ENCODE data around the gene CHD3.

The CHD3 gene

DNA sequence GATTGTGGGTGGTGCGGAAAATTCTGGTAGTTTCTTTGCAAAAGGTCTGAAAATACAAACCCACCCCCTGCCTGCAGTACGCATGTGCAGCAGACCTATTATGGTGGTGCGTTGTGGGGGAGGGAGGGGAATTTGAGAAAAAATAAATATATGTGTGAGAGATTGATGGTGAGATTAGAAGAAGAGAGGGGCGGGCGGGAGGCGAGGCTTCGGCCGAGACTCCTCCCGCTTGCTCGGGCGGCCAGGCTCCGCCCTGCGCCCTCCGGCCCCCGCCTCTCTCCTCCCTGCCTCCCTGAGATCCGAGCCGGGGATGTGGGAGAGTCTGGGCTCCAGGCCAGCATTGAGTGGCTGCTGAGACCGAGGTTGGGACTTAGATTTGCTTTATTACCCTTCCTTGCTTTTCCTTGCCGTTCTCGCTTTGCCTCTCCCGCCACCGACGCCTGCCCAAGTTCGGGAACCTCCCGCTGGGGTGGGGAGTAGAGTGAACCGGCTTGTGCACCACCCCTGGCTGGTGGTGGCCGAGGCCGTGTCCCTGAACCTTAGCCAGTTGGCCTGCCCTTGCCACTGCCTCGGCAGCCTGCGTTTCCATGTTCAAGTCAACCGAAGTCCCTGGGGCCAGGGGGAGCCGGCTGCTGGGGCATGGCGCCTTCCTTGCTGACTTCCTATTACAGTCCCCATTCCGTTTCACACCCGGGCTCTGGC, 956 bp upstream of the CHD3 start:
- TF ChIP-seq POLR2A (IDR thresholded peaks at IDR 0.05; ENCODE audit: low read depth, low read length) = peak; percentile 35; the same call in 1 of the 2 replicates
- no peak for TF ChIP-seq TAF1 (IDR thresholded peaks at IDR 0.05; ENCODE audit: borderline replicate concordance, low read depth, low read length)
- TF ChIP-seq POLR2AphosphoS5 (IDR thresholded peaks at IDR 0.05; ENCODE audit: low read depth, low read length) = 0 out of 2 replicates have a peak, but pooled peaks have one; percentile 25
- peak; percentile 73 for DNase-seq (ENCODE audit: insufficient read length)
- peak; percentile 95 for FAIRE-seq

DNA sequence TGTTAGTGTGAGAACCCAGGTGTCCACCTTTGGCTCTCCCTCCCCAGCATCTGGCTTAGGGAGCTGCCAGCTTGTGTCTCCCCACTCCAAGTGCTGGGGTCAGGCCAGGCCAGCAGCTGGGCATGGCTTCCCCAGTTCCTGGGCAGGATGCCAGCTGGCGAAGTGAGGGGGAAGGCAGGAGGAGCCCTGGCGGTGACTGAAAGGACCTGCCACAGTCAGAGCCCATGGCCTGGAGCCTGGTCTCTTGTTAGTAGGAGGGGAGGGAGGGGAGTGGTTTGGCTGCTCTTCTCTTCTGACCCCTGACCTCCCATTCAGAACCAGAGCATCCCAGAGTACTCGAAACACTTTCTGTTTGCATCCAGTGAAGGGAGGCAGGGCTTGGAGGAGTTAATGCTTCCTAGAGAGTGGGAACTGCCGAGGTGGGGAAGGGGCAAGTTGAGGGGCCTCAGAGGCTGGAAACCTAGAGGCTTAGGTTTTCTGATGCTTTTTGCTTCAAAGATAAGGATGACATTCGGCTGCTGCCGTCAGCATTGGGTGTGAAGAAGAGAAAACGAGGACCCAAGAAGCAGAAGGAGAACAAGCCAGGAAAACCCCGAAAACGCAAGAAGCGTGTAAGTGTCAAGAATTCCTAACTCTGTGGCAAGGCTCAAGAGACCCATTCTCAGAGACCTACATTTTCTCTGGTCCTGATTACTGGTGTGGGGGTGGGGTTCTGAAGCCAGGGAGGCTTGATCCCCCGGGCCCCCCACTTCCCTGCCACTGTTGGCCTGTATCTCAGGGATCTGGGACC, 772 bp downstream of the CHD3 start:
- DNase-seq (ENCODE audit: insufficient read length) = no peak
- FAIRE-seq = no peak
- TF ChIP-seq POLR2AphosphoS5 (IDR thresholded peaks at IDR 0.05; ENCODE audit: low read depth, low read length) (no peak), POLR2A (IDR thresholded peaks at IDR 0.05; ENCODE audit: low read depth, low read length) (no peak), TAF1 (IDR thresholded peaks at IDR 0.05; ENCODE audit: borderline replicate concordance, low read depth, low read length) (no peak)

DNA sequence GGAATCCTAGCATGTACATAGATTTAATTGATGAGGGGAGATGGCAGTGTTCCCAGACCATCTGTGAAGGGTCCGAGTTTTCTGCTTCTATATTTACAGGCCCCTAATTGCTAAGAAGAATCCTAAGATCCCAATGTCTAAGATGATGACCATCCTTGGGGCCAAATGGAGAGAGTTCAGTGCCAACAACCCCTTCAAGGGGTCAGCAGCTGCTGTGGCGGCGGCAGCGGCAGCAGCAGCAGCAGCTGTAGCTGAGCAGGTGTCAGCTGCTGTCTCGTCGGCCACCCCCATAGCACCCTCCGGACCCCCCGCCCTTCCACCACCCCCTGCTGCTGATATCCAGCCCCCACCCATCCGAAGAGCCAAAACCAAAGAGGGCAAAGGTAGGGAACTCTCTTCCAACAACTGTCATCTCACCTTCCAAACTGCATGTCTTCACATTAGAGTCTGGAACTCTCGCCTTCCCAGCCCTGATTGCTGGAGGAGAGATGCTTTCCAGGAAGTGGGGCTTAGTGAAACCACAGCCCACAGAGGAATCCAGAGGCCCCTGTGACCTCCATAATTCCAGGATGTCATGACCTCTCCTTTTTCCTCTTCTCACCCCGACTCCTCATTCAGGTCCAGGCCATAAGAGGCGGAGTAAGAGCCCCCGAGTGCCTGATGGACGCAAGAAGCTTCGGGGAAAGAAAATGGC, 4.7 kb downstream of the CHD3 start:
- DNase-seq (ENCODE audit: insufficient read length) (no peak), FAIRE-seq (no peak)
- TF ChIP-seq TAF1 (IDR thresholded peaks at IDR 0.05; ENCODE audit: borderline replicate concordance, low read depth, low read length) (no peak), POLR2AphosphoS5 (IDR thresholded peaks at IDR 0.05; ENCODE audit: low read depth, low read length) (no peak), POLR2A (IDR thresholded peaks at IDR 0.05; ENCODE audit: low read depth, low read length) (no peak)

DNA sequence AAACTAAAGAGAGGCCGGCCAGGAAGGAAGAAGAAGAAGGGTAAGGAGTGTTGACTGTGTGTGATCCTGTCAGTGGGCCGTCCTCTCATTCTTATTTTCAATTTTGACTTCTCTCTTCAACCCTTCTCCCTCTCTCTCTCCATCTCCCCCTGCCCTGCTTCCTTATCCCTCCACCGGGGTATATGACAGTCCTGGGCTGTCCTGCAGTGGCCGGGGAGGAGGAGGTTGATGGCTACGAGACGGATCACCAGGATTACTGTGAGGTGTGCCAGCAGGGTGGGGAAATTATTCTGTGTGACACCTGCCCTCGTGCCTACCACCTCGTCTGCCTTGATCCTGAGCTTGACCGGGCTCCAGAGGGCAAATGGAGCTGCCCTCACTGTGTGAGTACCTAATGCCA, 5.6 kb downstream of the CHD3 start:
- no peak for DNase-seq (ENCODE audit: insufficient read length)
- TF ChIP-seq POLR2AphosphoS5 (IDR thresholded peaks at IDR 0.05; ENCODE audit: low read depth, low read length) = no peak
- TF ChIP-seq POLR2A (IDR thresholded peaks at IDR 0.05; ENCODE audit: low read depth, low read length) = no peak
- TF ChIP-seq TAF1 (IDR thresholded peaks at IDR 0.05; ENCODE audit: borderline replicate concordance, low read depth, low read length) = no peak
- no peak for FAIRE-seq

DNA sequence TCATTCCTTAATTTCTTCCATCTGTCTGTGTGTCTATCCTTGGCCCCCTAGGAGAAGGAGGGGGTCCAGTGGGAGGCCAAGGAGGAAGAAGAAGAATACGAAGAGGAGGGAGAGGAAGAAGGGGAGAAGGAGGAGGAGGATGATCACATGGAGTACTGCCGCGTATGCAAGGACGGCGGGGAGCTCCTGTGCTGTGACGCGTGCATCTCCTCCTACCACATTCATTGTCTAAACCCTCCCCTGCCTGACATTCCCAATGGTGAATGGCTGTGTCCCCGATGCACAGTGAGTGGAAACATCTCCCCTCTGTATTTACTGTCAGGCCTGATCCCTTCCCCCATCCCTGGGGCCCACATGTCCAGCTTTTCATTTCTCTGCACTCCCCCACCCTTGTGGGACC, 6.3 kb downstream of the CHD3 start:
- no peak for TF ChIP-seq TAF1 (IDR thresholded peaks at IDR 0.05; ENCODE audit: borderline replicate concordance, low read depth, low read length)
- TF ChIP-seq POLR2AphosphoS5 (IDR thresholded peaks at IDR 0.05; ENCODE audit: low read depth, low read length) = no peak
- no peak for TF ChIP-seq POLR2A (IDR thresholded peaks at IDR 0.05; ENCODE audit: low read depth, low read length)
- FAIRE-seq (no peak), DNase-seq (ENCODE audit: insufficient read length) (no peak)

DNA sequence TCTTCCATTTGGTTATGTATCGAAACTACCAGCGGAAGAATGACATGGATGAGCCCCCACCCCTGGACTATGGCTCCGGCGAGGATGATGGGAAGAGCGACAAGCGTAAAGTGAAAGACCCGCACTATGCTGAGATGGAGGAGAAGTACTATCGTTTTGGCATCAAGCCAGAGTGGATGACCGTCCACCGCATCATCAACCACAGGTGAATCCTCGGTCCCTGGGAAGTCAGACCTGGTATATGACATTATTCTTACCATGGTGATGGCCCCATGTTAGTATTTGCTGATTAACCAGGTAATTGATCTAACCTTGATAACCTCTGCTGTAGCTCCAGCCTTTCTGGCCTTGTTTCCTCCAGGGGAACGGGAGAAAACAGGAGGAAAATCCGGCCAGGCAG, 8.5 kb downstream of the CHD3 start:
- TF ChIP-seq POLR2AphosphoS5 (IDR thresholded peaks at IDR 0.05; ENCODE audit: low read depth, low read length) = no peak
- no peak for FAIRE-seq
- DNase-seq (ENCODE audit: insufficient read length) = no peak

DNA sequence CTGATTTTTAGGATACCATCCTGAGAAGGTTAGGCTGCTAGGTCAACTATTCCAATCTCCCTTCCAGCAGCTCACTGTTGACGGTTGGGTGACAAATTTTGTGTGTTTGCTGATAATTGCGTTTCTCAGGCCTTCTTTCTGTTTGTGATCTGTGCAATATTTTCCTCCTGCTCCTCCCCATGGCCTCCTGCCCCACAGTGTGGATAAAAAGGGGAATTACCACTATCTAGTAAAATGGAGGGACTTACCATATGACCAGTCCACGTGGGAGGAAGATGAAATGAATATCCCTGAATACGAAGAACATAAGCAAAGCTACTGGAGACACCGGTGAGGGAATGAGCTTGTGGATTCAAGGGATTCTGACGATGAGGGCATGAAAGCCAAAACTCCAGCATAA, 9.2 kb downstream of the CHD3 start:
- no peak for DNase-seq (ENCODE audit: insufficient read length)
- no peak for TF ChIP-seq POLR2AphosphoS5 (IDR thresholded peaks at IDR 0.05; ENCODE audit: low read depth, low read length)
- TF ChIP-seq TAF1 (IDR thresholded peaks at IDR 0.05; ENCODE audit: borderline replicate concordance, low read depth, low read length) = no peak
- TF ChIP-seq POLR2A (IDR thresholded peaks at IDR 0.05; ENCODE audit: low read depth, low read length) = no peak
- no peak for FAIRE-seq

DNA sequence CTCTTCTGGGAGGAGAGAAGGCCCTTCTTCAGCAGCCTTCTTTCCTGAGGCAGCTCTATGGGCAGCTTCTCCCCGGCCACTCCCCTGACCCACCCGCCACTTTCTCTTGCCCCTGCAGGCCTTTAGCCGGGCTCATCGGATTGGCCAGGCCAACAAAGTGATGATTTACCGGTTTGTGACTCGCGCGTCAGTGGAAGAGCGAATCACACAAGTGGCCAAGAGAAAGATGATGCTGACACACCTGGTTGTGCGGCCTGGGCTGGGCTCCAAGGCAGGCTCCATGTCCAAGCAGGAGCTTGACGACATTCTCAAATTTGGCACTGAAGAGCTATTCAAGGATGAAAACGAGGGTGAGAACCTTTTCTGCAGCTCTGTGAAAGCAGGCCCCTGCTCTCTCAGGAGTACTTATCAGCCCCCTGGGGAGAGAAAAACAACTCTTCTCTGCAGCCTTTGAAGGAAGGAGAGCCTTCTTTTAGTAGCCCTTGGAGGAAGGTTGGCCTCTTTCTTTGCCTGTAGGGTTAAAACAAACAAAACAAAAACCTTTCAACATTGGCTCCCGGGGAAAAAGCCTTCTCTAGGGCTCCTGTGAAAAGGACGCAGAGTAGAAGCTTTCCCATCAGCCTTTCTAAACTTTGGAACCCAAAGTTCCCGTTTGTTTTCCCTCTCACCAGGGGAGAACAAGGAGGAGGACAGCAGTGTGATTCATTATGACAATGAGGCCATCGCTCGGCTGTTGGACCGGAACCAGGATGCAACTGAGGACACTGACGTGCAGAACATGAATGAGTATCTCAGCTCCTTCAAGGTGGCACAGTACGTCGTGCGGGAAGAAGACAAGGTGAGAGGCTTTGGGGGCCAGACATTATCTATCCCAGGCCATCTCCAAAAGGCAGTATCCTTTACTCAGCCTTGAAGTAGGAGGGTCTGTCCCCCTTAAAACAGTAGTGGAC, 14.8 kb downstream of the CHD3 start:
- TF ChIP-seq POLR2A (IDR thresholded peaks at IDR 0.05; ENCODE audit: low read depth, low read length) (no peak), TAF1 (IDR thresholded peaks at IDR 0.05; ENCODE audit: borderline replicate concordance, low read depth, low read length) (no peak), POLR2AphosphoS5 (IDR thresholded peaks at IDR 0.05; ENCODE audit: low read depth, low read length) (no peak)
- DNase-seq (ENCODE audit: insufficient read length) (no peak), FAIRE-seq (no peak)

DNA sequence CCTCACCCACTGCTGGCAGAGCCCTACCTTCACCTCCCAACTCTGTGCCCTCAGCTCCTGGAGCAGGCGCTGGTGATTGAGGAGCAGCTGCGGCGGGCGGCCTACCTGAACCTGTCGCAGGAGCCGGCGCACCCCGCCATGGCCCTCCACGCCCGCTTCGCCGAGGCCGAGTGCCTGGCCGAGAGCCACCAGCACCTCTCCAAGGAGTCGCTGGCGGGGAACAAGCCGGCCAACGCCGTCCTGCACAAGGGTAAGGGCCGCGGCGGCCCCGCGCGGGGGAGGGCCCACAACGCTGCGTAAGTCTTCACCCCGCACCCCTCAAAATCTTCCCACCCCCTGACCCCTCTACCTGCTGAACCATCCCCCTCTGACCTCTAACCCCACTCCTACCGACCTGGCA, 20.5 kb downstream of the CHD3 start:
- DNase-seq (ENCODE audit: insufficient read length) = no peak
- TF ChIP-seq POLR2AphosphoS5 (IDR thresholded peaks at IDR 0.05; ENCODE audit: low read depth, low read length) (no peak), POLR2A (IDR thresholded peaks at IDR 0.05; ENCODE audit: low read depth, low read length) (no peak), TAF1 (IDR thresholded peaks at IDR 0.05; ENCODE audit: borderline replicate concordance, low read depth, low read length) (no peak)
- no peak for FAIRE-seq

DNA sequence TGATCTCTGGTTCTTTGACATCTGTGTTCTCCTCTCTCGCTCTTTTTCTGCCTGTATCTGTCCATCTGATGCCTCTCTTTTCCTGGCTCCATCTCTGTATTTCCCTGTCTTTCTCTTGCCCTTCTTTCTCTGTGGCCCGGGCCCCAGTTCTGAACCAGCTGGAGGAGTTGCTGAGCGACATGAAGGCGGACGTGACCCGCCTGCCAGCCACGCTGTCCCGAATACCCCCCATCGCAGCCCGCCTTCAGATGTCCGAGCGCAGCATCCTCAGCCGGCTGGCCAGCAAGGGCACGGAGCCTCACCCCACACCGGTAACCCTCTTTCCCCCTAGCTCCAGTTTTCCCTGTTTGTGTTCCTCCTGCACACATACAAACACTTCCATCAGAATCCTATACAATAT, 21.7 kb downstream of the CHD3 start:
- TF ChIP-seq POLR2A (IDR thresholded peaks at IDR 0.05; ENCODE audit: low read depth, low read length) = no peak
- TF ChIP-seq TAF1 (IDR thresholded peaks at IDR 0.05; ENCODE audit: borderline replicate concordance, low read depth, low read length) = no peak
- TF ChIP-seq POLR2AphosphoS5 (IDR thresholded peaks at IDR 0.05; ENCODE audit: low read depth, low read length) = no peak
- DNase-seq (ENCODE audit: insufficient read length) = no peak
- FAIRE-seq = no peak

DNA sequence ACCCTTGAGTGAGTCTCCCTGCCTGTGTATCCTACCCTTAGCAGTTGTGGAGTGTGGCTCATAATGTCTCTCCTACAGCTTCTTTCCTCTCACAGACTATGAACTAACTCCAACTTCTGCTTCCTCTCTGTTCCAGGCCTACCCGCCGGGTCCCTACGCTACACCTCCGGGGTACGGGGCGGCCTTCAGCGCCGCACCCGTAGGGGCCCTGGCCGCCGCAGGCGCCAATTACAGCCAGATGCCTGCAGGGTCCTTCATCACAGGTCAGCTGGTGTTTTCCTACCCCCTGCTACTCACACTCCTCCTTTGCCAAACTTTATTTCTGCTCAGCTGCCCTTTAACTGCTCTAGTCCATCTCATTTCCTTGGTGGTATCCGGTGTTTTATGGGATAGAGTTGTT, 22.1 kb downstream of the CHD3 start:
- TF ChIP-seq TAF1 (IDR thresholded peaks at IDR 0.05; ENCODE audit: borderline replicate concordance, low read depth, low read length) = no peak
- no peak for TF ChIP-seq POLR2AphosphoS5 (IDR thresholded peaks at IDR 0.05; ENCODE audit: low read depth, low read length)
- no peak for TF ChIP-seq POLR2A (IDR thresholded peaks at IDR 0.05; ENCODE audit: low read depth, low read length)
- no peak for FAIRE-seq
- no peak for DNase-seq (ENCODE audit: insufficient read length)

Measured in GM12892 (cell line).